Epithelial cell of proximal tubule (primary cell): ENCODE measurements around the gene OXSR1. TPM values are rescaled to one million over a fixed set of nuclear protein-coding genes. Genes with fewer than 3 reads are reported as not detected.

Experiments
- DNase-seq: peaks from one replicate; pipeline ENCODE4 v3.0.0-alpha.2; 2011; ENCODE audit warnings: low read depth
- H3K4me3 ChIP-seq: 2 replicates; pipeline ENCODE4 v1.5.1; 2011; ENCODE audit warnings: low read depth, mild to moderate bottlenecking, low read length
- total RNA-seq: library from RNA; depleted of rRNA; stranded (reverse); fragments of >200 nt; gene quantifications from 2 replicates; pipeline ENCODE4 v1.2.3, GENCODE V29; 2015
- TF ChIP-seq, protein P1 (sequence below): conservative IDR thresholded peaks from 2 replicates; pipeline ENCODE4 v1.5.1; 2012; ENCODE audit warnings: low read depth, mild to moderate bottlenecking, low read length

The OXSR1 gene
- total RNA-seq = 34.8 and 39.2 TPM in 2 replicates

DNA sequence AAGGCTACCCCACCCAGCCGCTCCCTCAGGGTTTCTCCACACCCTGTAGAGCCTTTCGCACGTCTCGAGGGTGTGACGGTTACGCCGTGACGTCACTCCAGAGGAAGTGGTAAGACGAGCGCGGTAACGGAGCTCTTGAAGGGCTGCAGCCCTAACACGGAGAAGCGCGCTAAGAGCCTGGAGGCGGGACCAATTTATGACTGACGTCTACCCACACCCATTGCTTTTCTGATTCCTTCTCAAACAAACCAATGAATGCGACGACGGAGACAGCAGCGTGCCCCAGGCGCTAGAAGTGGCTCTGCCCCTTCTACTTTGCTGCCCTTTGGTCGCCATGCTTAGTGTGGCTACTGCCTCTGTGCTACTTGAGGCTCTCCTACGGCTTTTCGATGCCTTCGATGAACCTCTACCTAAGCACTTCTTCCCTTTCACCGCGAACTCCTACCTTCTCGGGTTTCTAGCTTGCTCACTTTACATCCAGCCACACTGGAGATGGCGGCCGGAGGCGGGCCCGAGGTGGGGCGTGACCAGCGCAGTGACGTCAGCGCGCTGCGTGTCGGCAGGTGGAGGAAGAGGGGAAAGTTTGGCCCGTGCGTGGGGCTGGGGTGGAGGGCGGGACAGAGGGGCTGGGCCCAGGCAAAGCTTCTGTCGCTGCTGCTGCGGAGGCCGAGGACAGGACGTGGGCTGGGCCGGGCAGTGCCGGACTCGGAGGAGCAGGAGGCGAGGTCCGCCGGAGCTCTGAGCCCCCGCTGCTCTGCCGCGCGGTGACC is at the start of gene OXSR1:
Gene OXSR1 (plus strand): TSS at position 586 of the 770 bp plus-strand sequence. CDS start 340 bp downstream, outside the sequence.
- H3K4me3 ChIP-seq = peak within 1 kb of the TSS; percentile 90
- DNase-seq = peak; percentile 98
- TF ChIP-seq, protein P1, sequence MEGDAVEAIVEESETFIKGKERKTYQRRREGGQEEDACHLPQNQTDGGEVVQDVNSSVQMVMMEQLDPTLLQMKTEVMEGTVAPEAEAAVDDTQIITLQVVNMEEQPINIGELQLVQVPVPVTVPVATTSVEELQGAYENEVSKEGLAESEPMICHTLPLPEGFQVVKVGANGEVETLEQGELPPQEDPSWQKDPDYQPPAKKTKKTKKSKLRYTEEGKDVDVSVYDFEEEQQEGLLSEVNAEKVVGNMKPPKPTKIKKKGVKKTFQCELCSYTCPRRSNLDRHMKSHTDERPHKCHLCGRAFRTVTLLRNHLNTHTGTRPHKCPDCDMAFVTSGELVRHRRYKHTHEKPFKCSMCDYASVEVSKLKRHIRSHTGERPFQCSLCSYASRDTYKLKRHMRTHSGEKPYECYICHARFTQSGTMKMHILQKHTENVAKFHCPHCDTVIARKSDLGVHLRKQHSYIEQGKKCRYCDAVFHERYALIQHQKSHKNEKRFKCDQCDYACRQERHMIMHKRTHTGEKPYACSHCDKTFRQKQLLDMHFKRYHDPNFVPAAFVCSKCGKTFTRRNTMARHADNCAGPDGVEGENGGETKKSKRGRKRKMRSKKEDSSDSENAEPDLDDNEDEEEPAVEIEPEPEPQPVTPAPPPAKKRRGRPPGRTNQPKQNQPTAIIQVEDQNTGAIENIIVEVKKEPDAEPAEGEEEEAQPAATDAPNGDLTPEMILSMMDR = no peak

DNA sequence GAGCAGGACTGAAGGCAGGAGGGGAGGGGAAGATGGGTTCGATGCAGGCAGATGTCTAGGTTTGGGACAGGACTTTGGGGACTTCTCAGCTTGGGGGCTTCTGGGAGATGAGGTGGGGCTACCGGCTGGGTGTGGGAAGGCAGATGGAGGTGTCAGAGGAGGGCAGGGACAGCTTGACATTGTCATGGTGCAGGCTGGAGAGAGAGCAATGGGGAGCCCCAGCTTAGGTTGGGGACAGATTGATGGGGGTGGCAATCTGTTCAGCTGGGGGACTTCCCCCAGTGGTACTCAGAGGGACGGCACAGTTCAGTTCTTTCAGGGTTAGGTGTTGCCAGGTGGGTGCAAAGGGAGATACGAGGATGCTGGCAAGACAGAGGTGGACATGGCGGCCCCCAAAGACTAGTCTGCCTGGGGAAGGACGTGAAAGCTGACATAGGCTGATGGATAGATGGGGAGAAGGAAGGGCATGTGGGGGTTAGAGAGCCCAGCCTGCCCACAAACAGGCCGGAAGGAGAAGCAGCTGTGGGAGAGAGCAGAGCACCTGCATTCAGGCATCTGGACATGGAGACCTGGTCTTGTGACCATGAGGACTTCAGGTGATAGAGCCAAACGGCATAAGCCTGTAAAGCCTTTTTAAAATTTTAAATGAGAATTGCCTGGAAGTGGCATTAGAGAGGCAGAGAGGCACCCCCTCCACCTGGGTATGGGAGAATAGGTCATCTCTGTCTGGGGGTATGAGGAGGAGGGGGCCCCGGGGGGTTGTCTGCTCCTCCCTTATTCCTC is 49.5 kb upstream of the OXSR1 start:
- no peak overlapping the region for H3K4me3 ChIP-seq
- TF ChIP-seq, protein P1 = no peak
- no peak for DNase-seq

DNA sequence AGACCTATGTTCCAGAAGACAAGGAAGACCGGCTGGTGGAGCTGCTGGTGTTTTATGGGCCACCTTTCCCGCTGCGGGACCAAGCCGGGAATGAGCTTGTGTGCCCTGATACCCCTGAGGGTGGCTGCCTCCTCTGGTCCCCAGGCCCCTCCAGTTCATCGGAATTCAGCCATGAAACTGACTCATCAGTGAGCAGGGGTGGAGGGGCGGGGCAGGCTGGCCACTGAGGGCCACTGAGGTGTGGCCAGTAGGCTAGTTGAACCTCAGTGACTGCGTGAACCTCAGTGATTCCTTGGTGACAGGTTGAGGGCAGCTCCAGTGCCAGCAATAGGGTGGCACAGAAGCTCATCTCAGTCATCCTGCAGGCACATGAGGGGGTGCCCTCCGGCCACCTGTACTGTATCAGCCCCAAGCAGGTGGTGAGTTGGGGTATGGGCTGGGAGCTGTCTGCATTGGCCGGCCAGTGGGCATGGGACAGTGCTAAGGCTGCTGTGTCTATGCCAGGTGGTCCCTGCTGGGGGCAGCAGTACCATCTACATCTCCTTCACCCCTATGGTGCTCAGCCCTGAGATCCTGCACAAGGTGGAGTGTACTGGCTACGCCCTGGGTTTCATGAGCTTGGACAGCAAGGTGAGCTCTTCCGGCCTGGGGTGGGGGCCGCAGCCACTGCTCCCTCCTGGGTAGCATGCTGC is 48.7 kb upstream of the OXSR1 start:
- H3K4me3 ChIP-seq = no peak overlapping the region
- DNase-seq = no peak
- TF ChIP-seq, protein P1 = no peak

DNA sequence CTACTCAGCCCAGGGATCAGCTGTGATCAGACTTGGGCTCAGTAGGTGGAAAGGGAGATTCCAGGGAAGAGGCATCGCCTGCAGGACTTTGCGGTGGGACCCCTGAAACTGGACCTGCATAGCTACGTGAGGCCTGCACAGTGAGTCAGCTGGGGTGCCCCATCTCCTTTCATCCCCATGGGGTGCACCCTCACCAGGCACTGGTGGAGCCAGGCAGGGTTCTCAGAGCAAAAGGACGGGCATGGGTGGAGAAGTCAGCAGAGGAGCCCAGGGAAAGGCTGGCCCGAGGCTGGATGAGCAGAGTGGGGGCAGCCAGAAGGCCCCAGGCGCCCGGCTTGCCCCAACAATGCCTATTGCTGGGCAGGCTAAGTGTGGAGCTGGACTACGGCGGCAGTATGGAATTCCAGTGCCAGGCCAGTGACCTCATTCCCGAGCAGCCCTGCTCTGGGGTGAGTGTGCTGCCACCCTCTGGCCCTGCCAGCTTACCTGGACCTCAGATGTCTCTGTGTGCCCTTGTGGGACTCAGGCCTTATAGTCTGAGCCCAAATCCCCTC is 48.1 kb upstream of the OXSR1 start:
- no peak overlapping the region for H3K4me3 ChIP-seq
- no peak for DNase-seq
- TF ChIP-seq, protein P1 = peak; percentile 48

DNA sequence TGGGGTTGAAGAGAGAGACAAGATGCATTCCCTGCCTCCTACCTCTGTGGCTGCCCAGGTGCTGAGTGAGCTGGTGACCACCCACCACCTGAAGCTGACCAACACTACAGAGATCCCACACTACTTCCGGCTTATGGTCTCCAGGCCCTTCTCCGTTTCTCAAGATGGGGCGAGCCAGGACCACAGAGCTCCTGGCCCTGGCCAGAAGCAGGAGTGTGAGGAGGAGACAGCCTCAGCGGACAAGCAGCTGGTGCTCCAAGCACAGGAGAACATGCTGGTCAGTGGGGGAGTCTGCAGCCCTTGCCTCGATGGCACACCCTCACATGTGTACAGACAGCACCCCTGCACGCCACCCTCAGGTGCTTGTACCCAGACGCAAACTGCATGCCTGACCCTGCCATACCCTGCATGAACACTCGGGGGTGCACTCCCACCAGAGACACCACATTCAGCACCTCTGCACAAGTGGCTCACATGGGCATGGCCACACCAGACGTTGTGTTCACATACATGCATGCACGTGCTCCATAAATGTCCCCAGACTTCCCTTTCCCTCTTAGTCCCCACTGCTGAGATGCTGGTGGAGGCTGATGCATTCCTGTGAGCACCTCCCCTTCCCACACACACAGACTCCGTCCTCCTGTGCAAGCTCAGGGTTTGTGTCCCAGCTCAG is 47.5 kb upstream of the OXSR1 start:
- no peak overlapping the region for H3K4me3 ChIP-seq
- TF ChIP-seq, protein P1 = peak; percentile 83
- DNase-seq = no peak
